Measurements from ENCODE around the gene IGF1.

Gene IGF1

GRCh38 chr12:102514696-102515095 lies 34.3 kb upstream of the IGF1 start:
- Histone ChIP-seq H3K4me3 (ENCODE audit: low read depth, low read length) (no peak overlapping the region), H3K9me3 (ENCODE audit: control insufficient read depth, insufficient read depth, low read depth, low read length) (no peaks in the 10 kb centered on the region), H3K36me3 (ENCODE audit: control insufficient read depth in 2 of 2, insufficient read depth in 1 of 2, low read length in 2 of 2) (no peaks in the 10 kb centered on the region), H3K4me1 (ENCODE audit: control insufficient read depth, insufficient read depth, low read length) (no peaks in the 10 kb centered on the region), H3K27ac (ENCODE audit: extremely low read depth, low read depth, low read length) (no peak overlapping the region)
- POLR2A ChIA-PET: no interaction called here
- TF ChIP-seq ZNF585B (tag by site-specific recombination; IDR thresholded peaks at IDR 0.05) (no peak), ZNF211 (tag by site-specific recombination; IDR thresholded peaks at IDR 0.05; ENCODE audit: low read depth) (no peak), ZNF354C (tag by site-specific recombination; IDR thresholded peaks at IDR 0.05; ENCODE audit: borderline replicate concordance, low read depth) (no peak), ZBTB7A (tag by site-specific recombination; IDR thresholded peaks at IDR 0.05; ENCODE audit: low read depth) (no peak), ZNF48 (tag by site-specific recombination; IDR thresholded peaks at IDR 0.05) (no peak), EGR2 (tag by site-specific recombination; IDR thresholded peaks at IDR 0.05; ENCODE audit: low read depth) (no peak), ZNF146 (tag by site-specific recombination; IDR thresholded peaks at IDR 0.05) (no peak), KLF10 (tag by site-specific recombination; IDR thresholded peaks at IDR 0.05) (no peak), ZNF521 (tag by site-specific recombination; IDR thresholded peaks at IDR 0.05) (no peak), ZNF514 (tag by site-specific recombination; IDR thresholded peaks at IDR 0.05) (no peak), ZNF677 (tag by site-specific recombination; IDR thresholded peaks at IDR 0.05) (no peak)
- CTCF ChIA-PET: interaction anchor here (0.9 kb wide), 1 partner anchor 22 kb away, joined by 3 read pairs; no protein-coding TSS in a partner anchor

GRCh38 chr12:102513739-102514138 lies 33.4 kb upstream of the IGF1 start:
- Histone ChIP-seq H3K36me3 (ENCODE audit: control insufficient read depth in 2 of 2, insufficient read depth in 1 of 2, low read length in 2 of 2) (no peaks in the 10 kb centered on the region), H3K27ac (ENCODE audit: extremely low read depth, low read depth, low read length) (no peak overlapping the region), H3K9me3 (ENCODE audit: control insufficient read depth, insufficient read depth, low read depth, low read length) (no peaks in the 10 kb centered on the region), H3K4me1 (ENCODE audit: control insufficient read depth, insufficient read depth, low read length) (no peaks in the 10 kb centered on the region), H3K4me3 (ENCODE audit: low read depth, low read length) (no peak overlapping the region)
- ChIA-PET POLR2A (no interaction called here), CTCF (interaction anchor here (0.6 to 0.9 kb wide), 3 partner anchors 23 to 147 kb away, joined by 3 to 5 read pairs (median 3); no protein-coding TSS in a partner anchor)
- no peak for TF ChIP-seq ZNF768 (tag by site-specific recombination; IDR thresholded peaks at IDR 0.05)
- no peak for TF ChIP-seq ZNF169 (tag by site-specific recombination; IDR thresholded peaks at IDR 0.05)
- no peak for TF ChIP-seq RBAK (tag by site-specific recombination; IDR thresholded peaks at IDR 0.05)
- no peak for TF ChIP-seq ZNF629 (tag by site-specific recombination; IDR thresholded peaks at IDR 0.05)
- TF ChIP-seq ZNF202 (tag by site-specific recombination; IDR thresholded peaks at IDR 0.05; ENCODE audit: borderline replicate concordance): no peak
- TF ChIP-seq YY2 (tag by site-specific recombination; IDR thresholded peaks at IDR 0.05): no peak
- TF ChIP-seq ZNF626 (tag by site-specific recombination; IDR thresholded peaks at IDR 0.05): no peak
- no peak for TF ChIP-seq PBX3 (CRISPR knock-in tag; IDR thresholded peaks at IDR 0.05)
- no peak for TF ChIP-seq GLIS2 (tag by site-specific recombination; IDR thresholded peaks at IDR 0.05)
- no peak for TF ChIP-seq TRIM28 (IDR thresholded peaks at IDR 0.05; ENCODE audit: borderline replicate concordance, low read length)
- no peak for TF ChIP-seq HOXD13 (CRISPR knock-in tag; IDR thresholded peaks at IDR 0.05; ENCODE audit: borderline replicate concordance)
- TF ChIP-seq ZNF571 (tag by site-specific recombination; IDR thresholded peaks at IDR 0.05): no peak
- no peak for TF ChIP-seq ZNF473 (tag by site-specific recombination; IDR thresholded peaks at IDR 0.05)
- no peak for TF ChIP-seq ZNF76 (tag by site-specific recombination; IDR thresholded peaks at IDR 0.05; ENCODE audit: borderline replicate concordance, low read depth)
- no peak for TF ChIP-seq KLF8 (tag by site-specific recombination; IDR thresholded peaks at IDR 0.05)
- TF ChIP-seq ZNF302 (tag by site-specific recombination; IDR thresholded peaks at IDR 0.05; ENCODE audit: low read depth): no peak
- no peak for TF ChIP-seq SP2 (tag by site-specific recombination; IDR thresholded peaks at IDR 0.05)
- no peak for TF ChIP-seq ZNF529 (tag by site-specific recombination; IDR thresholded peaks at IDR 0.05; ENCODE audit: insufficient replicate concordance)

Data from HEK293 (cell line).